Chondrocyte (in vitro differentiated cells): ENCODE results near the gene FASTKD2. TPM values are rescaled to one million over a fixed set of nuclear protein-coding genes. Genes with fewer than 3 reads are reported as not detected.

Experiments used
- DNase-seq: peaks from one replicate; pipeline ENCODE4 v3.0.0; 2021; ENCODE audit warnings: mixed read lengths, low spot score
- H3K27ac Mint-ChIP-seq: one replicate; pipeline ENCODE4 v1.8.0; 2021; ENCODE audit warnings: mild to moderate bottlenecking, moderate library complexity, mixed read lengths; ENCODE audit not compliant: unreplicated experiment
- H3K27me3 Mint-ChIP-seq: 2 replicates; pipeline ENCODE4 v1.8.0; 2021; ENCODE audit warnings: low read depth, mixed read lengths
- H3K36me3 Mint-ChIP-seq: 2 replicates; pipeline ENCODE4 v1.8.0; 2021; ENCODE audit warnings: low read depth, mixed read lengths
- H3K4me1 Mint-ChIP-seq: 2 replicates; pipeline ENCODE4 v1.8.0; 2021; ENCODE audit warnings: low read depth, mild to moderate bottlenecking, mixed read lengths
- H3K4me3 Mint-ChIP-seq: one replicate; pipeline ENCODE4 v1.8.0; 2021; ENCODE audit warnings: mild to moderate bottlenecking, moderate library complexity, mixed read lengths; ENCODE audit not compliant: unreplicated experiment
- H3K9me3 Mint-ChIP-seq: 2 replicates; pipeline ENCODE4 v1.8.0; 2021; ENCODE audit warnings: low read depth, mixed read lengths
- CTCF ChIP-seq: fragments of 200-600 bp; sonication (generic); IDR thresholded peaks from 2 replicates; pipeline ENCODE4 v1.5.0; 2021; ENCODE audit warnings: antibody characterized with exemption, mild to moderate bottlenecking, moderate library complexity
- total RNA-seq: library from RNA; stranded (reverse); gene quantifications from 3 replicates; pipeline ENCODE4 v1.2.1, GENCODE V29; 2021

FASTKD2 gene
- total RNA-seq, 1 donor from 2014 or later = 15.7 TPM

GRCh38 chr2:206824087-206824618 lies 58.7 kb downstream of the FASTKD2 start:
- Mint-ChIP-seq H3K36me3 (peaks cover 5% of the 10 kb centered on the region), H3K27ac (no peak overlapping the region), H3K27me3 (no peaks in the 10 kb centered on the region), H3K9me3 (no peaks in the 10 kb centered on the region), H3K4me3 (no peak overlapping the region), H3K4me1 (peaks cover 5% of the 10 kb centered on the region)
- no peak for DNase-seq
- TF ChIP-seq CTCF = no peak

- DNase-seq = no peak
- Mint-ChIP-seq H3K27me3 (no peaks in the 10 kb centered on the region), H3K36me3 (peaks cover 5% of the 10 kb centered on the region), H3K9me3 (no peaks in the 10 kb centered on the region), H3K4me1 (peaks cover 5% of the 10 kb centered on the region), H3K4me3 (no peak overlapping the region), H3K27ac (no peak overlapping the region)
- TF ChIP-seq CTCF = no peak
Observed at GRCh38 chr2:206824993-206825392, 59.6 kb downstream of the FASTKD2 start.

GRCh38 chr2:206831442-206831995 lies 66.1 kb downstream of the FASTKD2 start:
- TF ChIP-seq CTCF = no peak
- no peak for DNase-seq
- no peaks in the 10 kb centered on the region for H3K4me1 Mint-ChIP-seq

GRCh38 chr2:206832873-206833272 lies 67.5 kb downstream of the FASTKD2 start:
- H3K27me3 Mint-ChIP-seq = no peaks in the 10 kb centered on the region
- no peak for DNase-seq
- no peak overlapping the region for H3K27ac Mint-ChIP-seq
- H3K4me1 Mint-ChIP-seq = no peaks in the 10 kb centered on the region
- no peak overlapping the region for H3K4me3 Mint-ChIP-seq
- H3K9me3 Mint-ChIP-seq = peaks cover 17% of the 10 kb centered on the region
- no peak for TF ChIP-seq CTCF
- peaks cover 9% of the 10 kb centered on the region for H3K36me3 Mint-ChIP-seq

More at GRCh38 chr2:206831442-206831995, 66.1 kb downstream of the FASTKD2 start:
- Mint-ChIP-seq H3K36me3 (peaks cover 10% of the 10 kb centered on the region), H3K27ac (no peak overlapping the region), H3K9me3 (peaks cover 17% of the 10 kb centered on the region), H3K4me3 (no peak overlapping the region), H3K27me3 (no peaks in the 10 kb centered on the region)

GRCh38 chr2:206833291-206833690 lies 67.9 kb downstream of the FASTKD2 start:
- TF ChIP-seq CTCF = no peak
- Mint-ChIP-seq H3K27ac (no peak overlapping the region), H3K9me3 (peaks cover 17% of the 10 kb centered on the region), H3K27me3 (no peaks in the 10 kb centered on the region), H3K4me1 (no peaks in the 10 kb centered on the region), H3K4me3 (no peak overlapping the region), H3K36me3 (peaks cover 8% of the 10 kb centered on the region)
- DNase-seq = no peak
